Skeletal muscle cell (primary cell): ENCODE data around the gene SLF1.
A peak's percentile ranks its signal among the peaks of the same experiment; 100 is the strongest.
"Not testable (repeated sequence)": the region's sequence is repeated elsewhere in the genome, so short reads cannot be mapped to it uniquely, and the experiment has no call there.

Experiments
- DNase-seq: peaks from one replicate; pipeline ENCODE4 v3.0.0-alpha.2; 2010; ENCODE audit warnings: low read depth
- H3K4me3 ChIP-seq: 2 replicates; pipeline ENCODE4 v1.5.1; 2011; ENCODE audit warnings: low read depth, mild to moderate bottlenecking, control low read depth, low read length, moderate library complexity

The SLF1 gene

GRCh38 chr5:94618493-94619328 is at the start of gene SLF1, which contains the start of gene KIAA0825:
Gene SLF1 (plus strand): TSS chr5:94618669. CDS start chr5:94628811, 10,142 bp downstream.
Gene KIAA0825 (minus strand): TSS chr5:94618604. CDS start chr5:94537126, 81,478 bp downstream.
- H3K4me3 ChIP-seq, result peak within 1 kb of the TSS; percentile 78
- peak; percentile 57 for DNase-seq

GRCh38 chr5:94571415-94571814 is 47.1 kb upstream of the SLF1 start:
- no peak for DNase-seq
- no peak overlapping the region for H3K4me3 ChIP-seq

- not testable (repeated sequence) for DNase-seq, H3K4me3 ChIP-seq
Observed at GRCh38 chr5:94573349-94573748, 45.1 kb upstream of the SLF1 start.

- DNase-seq, result no peak
- no peak overlapping the region for H3K4me3 ChIP-seq
Observed at GRCh38 chr5:94575196-94575595, 43.3 kb upstream of the SLF1 start.

GRCh38 chr5:94577466-94578245 is 40.8 kb upstream of the SLF1 start:
- H3K4me3 ChIP-seq, result no peak overlapping the region
- DNase-seq, result no peak

GRCh38 chr5:94595281-94595840 is 23.1 kb upstream of the SLF1 start:
- H3K4me3 ChIP-seq, result no peak overlapping the region
- DNase-seq, result no peak

GRCh38 chr5:94613583-94613982 is 4.9 kb upstream of the SLF1 start:
- no peak overlapping the region for H3K4me3 ChIP-seq
- no peak for DNase-seq

- no peak overlapping the region for H3K4me3 ChIP-seq
- no peak for DNase-seq
Observed at GRCh38 chr5:94614156-94614805, 4.2 kb upstream of the SLF1 start.

GRCh38 chr5:94615862-94616261 is 2.6 kb upstream of the SLF1 start:
- H3K4me3 ChIP-seq, result no peak overlapping the region

GRCh38 chr5:94618029-94618492 is 408 bp upstream of the SLF1 start:
- DNase-seq, result no peak
- peak overlapping the region; percentile 78 for H3K4me3 ChIP-seq

More at GRCh38 chr5:94615862-94616261, 2.6 kb upstream of the SLF1 start:
- DNase-seq, result no peak

- H3K4me3 ChIP-seq, result no peak overlapping the region
- no peak for DNase-seq
Observed at GRCh38 chr5:94620256-94620655, 1.8 kb downstream of the SLF1 start.

- H3K4me3 ChIP-seq, result no peak overlapping the region
- DNase-seq, result no peak
Observed at GRCh38 chr5:94621763-94622162, 3.3 kb downstream of the SLF1 start.

- no peak for DNase-seq
- H3K4me3 ChIP-seq, result no peak overlapping the region
Observed at GRCh38 chr5:94623011-94623410, 4.5 kb downstream of the SLF1 start.

- DNase-seq, result no peak
- no peak overlapping the region for H3K4me3 ChIP-seq
Observed at GRCh38 chr5:94623877-94624276, 5.4 kb downstream of the SLF1 start.

GRCh38 chr5:94627191-94627590 is 8.7 kb downstream of the SLF1 start:
- no peak for DNase-seq
- no peak overlapping the region for H3K4me3 ChIP-seq

GRCh38 chr5:94632024-94632423 is 13.6 kb downstream of the SLF1 start:
- no peak overlapping the region for H3K4me3 ChIP-seq
- DNase-seq, result no peak

- no peak for DNase-seq
Observed at GRCh38 chr5:94640176-94640575, 21.7 kb downstream of the SLF1 start.

GRCh38 chr5:94645053-94645452 is 26.6 kb downstream of the SLF1 start:
- DNase-seq, result no peak
- H3K4me3 ChIP-seq, result no peak overlapping the region

More at GRCh38 chr5:94640176-94640575, 21.7 kb downstream of the SLF1 start:
- no peak overlapping the region for H3K4me3 ChIP-seq

GRCh38 chr5:94646758-94647157 is 28.3 kb downstream of the SLF1 start:
- H3K4me3 ChIP-seq, result no peak overlapping the region
- DNase-seq, result no peak

- no peak for DNase-seq
- H3K4me3 ChIP-seq, result no peak overlapping the region
Observed at GRCh38 chr5:94649874-94650273, 31.4 kb downstream of the SLF1 start.
